GM23338 (cell line): ENCODE data around the gene SEC23IP.

Experiments
- CREB1 ChIP-seq: fragments of 250-450 bp; sonication (Bioruptor Pico); IDR thresholded peaks from 2 replicates; pipeline ENCODE4 v1.5.0; 2020; ENCODE audit warnings: low read depth, mild to moderate bottlenecking, moderate library complexity
- EZH2phosphoT487 ChIP-seq: fragments of 200-600 bp; sonication (generic); IDR thresholded peaks from one replicate; pipeline ENCODE4 v1.8.1; 2018; ENCODE audit warnings: antibody characterized with exemption; ENCODE audit not compliant: unreplicated experiment
- NANOG ChIP-seq: IDR thresholded peaks from 2 replicates; pipeline ENCODE4 v1.6.1; 2016; ENCODE audit warnings: antibody characterized with exemption, borderline replicate concordance
- POLR2AphosphoS5 ChIP-seq: IDR thresholded peaks from 2 replicates; pipeline ENCODE4 v1.6.1; 2016; ENCODE audit warnings: antibody characterized with exemption, low read depth
- STAT1 ChIP-seq: IDR thresholded peaks from one replicate; pipeline ENCODE4 v1.6.1; 2016; ENCODE audit warnings: antibody characterized with exemption; ENCODE audit not compliant: unreplicated experiment
- ZNF114 ChIP-seq: fragments of 250-450 bp; sonication (Bioruptor Pico); IDR thresholded peaks from 2 replicates; pipeline ENCODE4 v1.5.0; 2020; ENCODE audit warnings: mild to moderate bottlenecking, moderate library complexity
- TF ChIP-seq, protein P1 (sequence below), 2 experiments: fragments of 200-600 bp in 1 of 2; sonication (generic) in 1 of 2; conservative IDR thresholded peaks; 2 replicates each; pipeline versions ENCODE4 v1.5.1 to v1.6.1; 2016 to 2017; ENCODE audit warnings: antibody characterized with exemption in 2 of 2, low read depth in 2 of 2, mild to moderate bottlenecking in 2 of 2, moderate library complexity in 1 of 2
- TF ChIP-seq, protein P2 (sequence below): IDR thresholded peaks from one replicate; pipeline ENCODE4 v1.6.1; 2018; ENCODE audit warnings: antibody characterized with exemption; ENCODE audit not compliant: unreplicated experiment

DNA sequence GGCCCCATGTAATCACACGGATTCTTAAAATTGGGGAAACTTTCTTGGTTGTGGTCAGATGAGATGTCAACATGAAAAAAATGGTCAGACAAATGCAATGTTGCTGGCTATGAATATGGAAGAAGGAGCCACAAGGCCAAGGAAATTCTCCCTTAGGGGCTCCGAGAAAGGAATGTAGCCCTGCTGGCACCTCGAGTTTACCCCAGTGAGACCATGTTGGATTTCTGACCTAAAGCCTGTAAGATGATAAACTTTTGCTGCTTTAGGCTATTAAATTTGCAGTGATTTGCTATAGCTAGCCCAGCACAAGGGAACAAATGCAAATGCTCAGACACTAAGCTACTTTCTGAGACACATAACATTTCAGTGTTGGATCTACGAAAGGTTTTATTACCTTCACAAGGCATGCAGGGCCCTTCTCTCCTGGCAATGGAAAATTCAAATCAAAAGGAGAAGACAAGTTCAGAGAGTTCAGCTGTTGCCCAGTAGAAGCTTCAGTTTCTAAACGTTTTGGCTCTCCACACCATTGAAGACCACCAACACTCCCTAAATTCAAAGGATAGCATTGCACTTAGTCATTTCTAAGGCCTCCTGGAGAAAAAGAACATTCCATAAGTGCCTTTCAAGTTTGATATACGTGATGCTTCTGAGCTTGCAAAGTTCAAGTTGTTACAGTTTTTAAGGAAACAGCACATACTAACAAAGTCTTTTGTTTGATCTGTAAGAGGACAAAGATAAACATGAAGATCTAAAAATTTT, 43.3 kb upstream of the SEC23IP start:
- TF ChIP-seq POLR2AphosphoS5 (no peak), CREB1 (no peak), NANOG (no peak), EZH2phosphoT487 (no peak), ZNF114 (CRISPR knock-in tag) (no peak), STAT1 (no peak)
- TF ChIP-seq, protein P1, sequence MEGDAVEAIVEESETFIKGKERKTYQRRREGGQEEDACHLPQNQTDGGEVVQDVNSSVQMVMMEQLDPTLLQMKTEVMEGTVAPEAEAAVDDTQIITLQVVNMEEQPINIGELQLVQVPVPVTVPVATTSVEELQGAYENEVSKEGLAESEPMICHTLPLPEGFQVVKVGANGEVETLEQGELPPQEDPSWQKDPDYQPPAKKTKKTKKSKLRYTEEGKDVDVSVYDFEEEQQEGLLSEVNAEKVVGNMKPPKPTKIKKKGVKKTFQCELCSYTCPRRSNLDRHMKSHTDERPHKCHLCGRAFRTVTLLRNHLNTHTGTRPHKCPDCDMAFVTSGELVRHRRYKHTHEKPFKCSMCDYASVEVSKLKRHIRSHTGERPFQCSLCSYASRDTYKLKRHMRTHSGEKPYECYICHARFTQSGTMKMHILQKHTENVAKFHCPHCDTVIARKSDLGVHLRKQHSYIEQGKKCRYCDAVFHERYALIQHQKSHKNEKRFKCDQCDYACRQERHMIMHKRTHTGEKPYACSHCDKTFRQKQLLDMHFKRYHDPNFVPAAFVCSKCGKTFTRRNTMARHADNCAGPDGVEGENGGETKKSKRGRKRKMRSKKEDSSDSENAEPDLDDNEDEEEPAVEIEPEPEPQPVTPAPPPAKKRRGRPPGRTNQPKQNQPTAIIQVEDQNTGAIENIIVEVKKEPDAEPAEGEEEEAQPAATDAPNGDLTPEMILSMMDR (conservative IDR thresholded peaks at IDR 0.05; ENCODE audit: low read depth in 2 of 2), result no peak
- TF ChIP-seq, protein P2, sequence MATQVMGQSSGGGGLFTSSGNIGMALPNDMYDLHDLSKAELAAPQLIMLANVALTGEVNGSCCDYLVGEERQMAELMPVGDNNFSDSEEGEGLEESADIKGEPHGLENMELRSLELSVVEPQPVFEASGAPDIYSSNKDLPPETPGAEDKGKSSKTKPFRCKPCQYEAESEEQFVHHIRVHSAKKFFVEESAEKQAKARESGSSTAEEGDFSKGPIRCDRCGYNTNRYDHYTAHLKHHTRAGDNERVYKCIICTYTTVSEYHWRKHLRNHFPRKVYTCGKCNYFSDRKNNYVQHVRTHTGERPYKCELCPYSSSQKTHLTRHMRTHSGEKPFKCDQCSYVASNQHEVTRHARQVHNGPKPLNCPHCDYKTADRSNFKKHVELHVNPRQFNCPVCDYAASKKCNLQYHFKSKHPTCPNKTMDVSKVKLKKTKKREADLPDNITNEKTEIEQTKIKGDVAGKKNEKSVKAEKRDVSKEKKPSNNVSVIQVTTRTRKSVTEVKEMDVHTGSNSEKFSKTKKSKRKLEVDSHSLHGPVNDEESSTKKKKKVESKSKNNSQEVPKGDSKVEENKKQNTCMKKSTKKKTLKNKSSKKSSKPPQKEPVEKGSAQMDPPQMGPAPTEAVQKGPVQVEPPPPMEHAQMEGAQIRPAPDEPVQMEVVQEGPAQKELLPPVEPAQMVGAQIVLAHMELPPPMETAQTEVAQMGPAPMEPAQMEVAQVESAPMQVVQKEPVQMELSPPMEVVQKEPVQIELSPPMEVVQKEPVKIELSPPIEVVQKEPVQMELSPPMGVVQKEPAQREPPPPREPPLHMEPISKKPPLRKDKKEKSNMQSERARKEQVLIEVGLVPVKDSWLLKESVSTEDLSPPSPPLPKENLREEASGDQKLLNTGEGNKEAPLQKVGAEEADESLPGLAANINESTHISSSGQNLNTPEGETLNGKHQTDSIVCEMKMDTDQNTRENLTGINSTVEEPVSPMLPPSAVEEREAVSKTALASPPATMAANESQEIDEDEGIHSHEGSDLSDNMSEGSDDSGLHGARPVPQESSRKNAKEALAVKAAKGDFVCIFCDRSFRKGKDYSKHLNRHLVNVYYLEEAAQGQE, result no peak
